Measurements from ENCODE around the gene MT1F.

The MT1F gene

DNA sequence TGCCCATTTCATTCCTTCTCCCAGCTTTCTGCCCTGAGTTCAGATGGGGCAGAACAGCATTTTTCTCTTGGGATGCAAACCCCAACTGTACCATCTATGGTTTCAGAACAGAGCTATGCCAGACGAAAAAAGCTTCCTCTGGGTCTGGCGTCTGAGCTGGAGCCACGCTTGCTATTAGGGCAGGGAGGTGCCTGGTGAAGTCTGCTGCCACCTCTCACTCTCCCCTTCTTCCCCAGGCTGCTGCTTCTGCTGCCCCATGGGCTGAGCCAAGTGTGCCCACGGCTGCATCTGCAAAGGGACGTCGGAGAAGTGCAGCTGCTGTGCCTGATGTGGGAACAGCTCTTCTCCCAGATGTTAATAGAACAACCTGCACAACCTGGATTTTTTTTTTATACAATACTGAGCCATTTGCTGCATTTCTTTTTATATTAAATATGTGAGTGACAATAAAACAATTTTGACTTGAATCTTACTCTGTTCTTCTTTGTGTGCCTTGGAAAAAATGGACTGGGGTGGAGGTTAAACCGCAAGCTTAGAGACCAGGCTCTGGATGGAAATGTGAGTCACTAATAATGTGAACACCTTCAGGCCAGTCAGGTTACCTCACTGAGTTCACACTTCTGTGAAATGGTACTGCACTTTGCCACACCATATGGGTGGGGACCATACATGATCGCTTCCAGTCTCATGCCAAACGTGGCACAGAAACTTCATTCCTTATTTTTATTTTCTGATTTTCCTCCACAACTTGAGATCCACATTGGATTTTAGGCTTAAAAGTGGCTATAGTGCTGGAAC lies 20.9 kb upstream of the MT1F start:
- Histone ChIP-seq H3K27me3 (ENCODE audit: low read length) (no peaks in the 10 kb centered on the region), H4K20me1 (ENCODE audit: low read depth, low read length) (no peaks in the 10 kb centered on the region)

DNA sequence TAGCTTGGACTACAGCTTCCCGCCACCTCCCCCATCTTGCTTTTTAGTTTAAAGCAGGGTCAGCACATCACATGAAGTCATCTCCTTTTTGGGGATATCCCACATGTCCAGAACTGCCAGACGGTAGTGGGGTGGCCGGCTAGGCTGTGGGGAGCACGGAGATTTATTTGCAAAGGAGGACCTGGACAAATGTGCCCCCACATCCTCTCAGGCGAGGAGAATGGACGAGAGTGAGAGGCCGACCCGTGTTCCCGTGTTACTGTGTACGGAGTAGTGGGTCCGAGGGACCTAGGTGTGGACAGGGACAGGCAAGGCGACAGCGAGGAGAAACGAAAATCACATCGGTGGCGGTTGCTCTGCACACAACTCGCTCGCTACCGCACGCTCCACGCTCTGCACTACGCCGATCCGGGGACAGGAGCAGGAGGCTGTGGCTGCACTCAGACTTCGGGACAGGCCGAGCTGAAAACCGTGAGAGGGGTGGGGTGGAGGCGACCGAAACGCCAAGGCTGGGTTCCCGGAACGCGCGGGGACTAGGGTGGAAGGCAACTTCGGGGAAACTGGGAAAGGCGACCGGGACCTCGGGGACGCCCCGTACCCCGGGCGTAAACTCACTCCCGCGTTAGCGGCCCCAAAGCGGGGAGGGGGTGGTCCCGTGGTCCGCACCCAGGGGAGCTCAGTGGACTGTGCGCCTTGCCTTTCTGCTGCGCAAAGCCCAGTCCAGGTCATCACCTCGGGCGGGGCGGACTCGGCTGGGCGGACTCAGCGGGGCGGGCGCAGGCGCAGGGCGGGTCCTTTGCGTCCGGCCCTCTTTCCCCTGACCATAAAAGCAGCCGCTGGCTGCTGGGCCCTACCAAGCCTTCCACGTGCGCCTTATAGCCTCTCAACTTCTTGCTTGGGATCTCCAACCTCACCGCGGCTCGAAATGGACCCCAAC lies 19.7 kb upstream of the MT1F start, which contains the start of gene MT1A:
Gene MT1A, plus strand, starts transcription at position 853 of the 937 bp plus-strand sequence. Its CDS starts 73 bp downstream, at position 926.
- H3K27ac ChIP-seq (ENCODE audit: low read depth, low read length): no peak within 1 kb of the TSS
- no peak within 1 kb of the TSS for H2AFZ ChIP-seq (ENCODE audit: low read depth, low read length, severe bottlenecking)
- no peaks in the 10 kb centered on the region for H3K36me3 ChIP-seq (ENCODE audit: low read length)
- H3K4me3 ChIP-seq (ENCODE audit: insufficient read depth, low read length, poor library complexity, severe bottlenecking): no peak within 1 kb of the TSS
- no peaks in the 10 kb centered on the region for H3K9me3 ChIP-seq (ENCODE audit: insufficient read depth, low read length)
- no peak within 1 kb of the TSS for H3K9ac ChIP-seq (ENCODE audit: low read length)
- H4K20me1 ChIP-seq (ENCODE audit: low read depth, low read length): no peaks in the 10 kb centered on the region
- H3K79me2 ChIP-seq (ENCODE audit: insufficient read depth, low read length): no peaks in the 10 kb centered on the region
- no peak for TF ChIP-seq EZH2phosphoT487 (conservative IDR thresholded peaks at IDR 0.05; ENCODE audit: low read length)
- TF ChIP-seq, protein P1, sequence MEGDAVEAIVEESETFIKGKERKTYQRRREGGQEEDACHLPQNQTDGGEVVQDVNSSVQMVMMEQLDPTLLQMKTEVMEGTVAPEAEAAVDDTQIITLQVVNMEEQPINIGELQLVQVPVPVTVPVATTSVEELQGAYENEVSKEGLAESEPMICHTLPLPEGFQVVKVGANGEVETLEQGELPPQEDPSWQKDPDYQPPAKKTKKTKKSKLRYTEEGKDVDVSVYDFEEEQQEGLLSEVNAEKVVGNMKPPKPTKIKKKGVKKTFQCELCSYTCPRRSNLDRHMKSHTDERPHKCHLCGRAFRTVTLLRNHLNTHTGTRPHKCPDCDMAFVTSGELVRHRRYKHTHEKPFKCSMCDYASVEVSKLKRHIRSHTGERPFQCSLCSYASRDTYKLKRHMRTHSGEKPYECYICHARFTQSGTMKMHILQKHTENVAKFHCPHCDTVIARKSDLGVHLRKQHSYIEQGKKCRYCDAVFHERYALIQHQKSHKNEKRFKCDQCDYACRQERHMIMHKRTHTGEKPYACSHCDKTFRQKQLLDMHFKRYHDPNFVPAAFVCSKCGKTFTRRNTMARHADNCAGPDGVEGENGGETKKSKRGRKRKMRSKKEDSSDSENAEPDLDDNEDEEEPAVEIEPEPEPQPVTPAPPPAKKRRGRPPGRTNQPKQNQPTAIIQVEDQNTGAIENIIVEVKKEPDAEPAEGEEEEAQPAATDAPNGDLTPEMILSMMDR (IDR thresholded peaks at IDR 0.05; ENCODE audit: insufficient read depth, low read length, poor library complexity, severe bottlenecking): no peak
- no peaks in the 10 kb centered on the region for H3K27me3 ChIP-seq (ENCODE audit: low read length)
- no peaks in the 10 kb centered on the region for H3K9me2 ChIP-seq (replicated peaks; ENCODE audit: insufficient read depth, low read length)
- no peaks in the 10 kb centered on the region for H3F3A ChIP-seq (ENCODE audit: insufficient read depth)
- H3K4me2 ChIP-seq (ENCODE audit: low read depth, low read length, poor library complexity, severe bottlenecking): no peak within 1 kb of the TSS

More for the DNA sequence above, 20.9 kb upstream of the MT1F start:
- no peak overlapping the region for H2AFZ ChIP-seq (ENCODE audit: low read depth, low read length, severe bottlenecking)
- H3K36me3 ChIP-seq (ENCODE audit: low read length): no peaks in the 10 kb centered on the region
- H3K4me3 ChIP-seq (ENCODE audit: insufficient read depth, low read length, poor library complexity, severe bottlenecking): no peak overlapping the region
- no peaks in the 10 kb centered on the region for H3F3A ChIP-seq (ENCODE audit: insufficient read depth)
- no peaks in the 10 kb centered on the region for H3K9me2 ChIP-seq (replicated peaks; ENCODE audit: insufficient read depth, low read length)
- TF ChIP-seq, protein P1 (IDR thresholded peaks at IDR 0.05; ENCODE audit: insufficient read depth, low read length, poor library complexity, severe bottlenecking): no peak
- no peaks in the 10 kb centered on the region for H3K9me3 ChIP-seq (ENCODE audit: insufficient read depth, low read length)
- H3K27ac ChIP-seq (ENCODE audit: low read depth, low read length): no peak overlapping the region
- H3K9ac ChIP-seq (ENCODE audit: low read length): no peak overlapping the region
- H3K4me2 ChIP-seq (ENCODE audit: low read depth, low read length, poor library complexity, severe bottlenecking): no peak overlapping the region
- no peaks in the 10 kb centered on the region for H3K79me2 ChIP-seq (ENCODE audit: insufficient read depth, low read length)

GRCh38 chr16:56639045-56639444 lies 18.7 kb upstream of the MT1F start:
- Histone ChIP-seq H3K27ac (ENCODE audit: low read depth, low read length) (no peak overlapping the region), H2AFZ (ENCODE audit: low read depth, low read length, severe bottlenecking) (no peak overlapping the region), H4K20me1 (ENCODE audit: low read depth, low read length) (no peaks in the 10 kb centered on the region), H3K9me3 (ENCODE audit: insufficient read depth, low read length) (no peaks in the 10 kb centered on the region), H3K27me3 (ENCODE audit: low read length) (no peaks in the 10 kb centered on the region), H3K9ac (ENCODE audit: low read length) (no peak overlapping the region), H3K4me2 (ENCODE audit: low read depth, low read length, poor library complexity, severe bottlenecking) (no peak overlapping the region), H3K9me2 (replicated peaks; ENCODE audit: insufficient read depth, low read length) (no peaks in the 10 kb centered on the region), H3K4me3 (ENCODE audit: insufficient read depth, low read length, poor library complexity, severe bottlenecking) (no peak overlapping the region), H3K79me2 (ENCODE audit: insufficient read depth, low read length) (no peaks in the 10 kb centered on the region), H3K36me3 (ENCODE audit: low read length) (no peaks in the 10 kb centered on the region), H3F3A (ENCODE audit: insufficient read depth) (no peaks in the 10 kb centered on the region)
- TF ChIP-seq, protein P1 (IDR thresholded peaks at IDR 0.05; ENCODE audit: insufficient read depth, low read length, poor library complexity, severe bottlenecking): no peak
- TF ChIP-seq EZH2phosphoT487 (conservative IDR thresholded peaks at IDR 0.05; ENCODE audit: low read length): no peak
